Tibial nerve (tissue), 4 donors: ENCODE results near the gene SLC39A11. TPM values are rescaled to one million over a fixed set of nuclear protein-coding genes. Genes with fewer than 3 reads are reported as not detected.

Source experiments
- DNase-seq, 2 donors: peaks; one replicate each; pipeline ENCODE4 v3.0.0-alpha.2; 2019; ENCODE audit warnings: low spot score in 2 of 2
- H3K27ac ChIP-seq, 4 donors: fragments of 200-600 bp; sonication (generic) in 3 of 4; one replicate each; pipeline ENCODE4 v1.5.1; 2017 to 2019; ENCODE audit warnings: mild to moderate bottlenecking in 1 of 4
- H3K27me3 ChIP-seq, 2 donors: fragments of 200-600 bp; sonication (generic) in 1 of 2; one replicate each; pipeline versions ENCODE4 v1.5.1 to v1.6.0; 2017 to 2019
- H3K36me3 ChIP-seq, 3 donors: fragments of 200-600 bp; sonication (generic); one replicate each; pipeline ENCODE4 v1.5.1; 2018 to 2019
- H3K4me1 ChIP-seq, 4 donors: fragments of 200-600 bp; sonication (generic) in 3 of 4; one replicate each; pipeline ENCODE4 v1.5.1; 2017 to 2019
- H3K4me3 ChIP-seq, 4 donors: fragments of 200-600 bp; sonication (generic) in 3 of 4; one replicate each; pipeline ENCODE4 v1.5.1; 2017 to 2019; ENCODE audit warnings: mild to moderate bottlenecking in 1 of 4, moderate library complexity in 1 of 4
- H3K9me3 ChIP-seq, 4 donors: fragments of 200-600 bp; sonication (generic) in 3 of 4; one replicate each; pipeline ENCODE4 v1.5.1; 2017 to 2019
- CTCF ChIP-seq, 5 experiments: fragments of 200-600 bp in 3 of 5; fragments of 450-650 bp in 2 of 5; sonication (generic) in 3 of 5; IDR thresholded peaks; one replicate each; pipeline ENCODE4 v1.5.1; 2016 to 2019; ENCODE audit warnings: antibody characterized with exemption in 5 of 5, mild to moderate bottlenecking in 3 of 5, moderate library complexity in 2 of 5
- EP300 ChIP-seq, 2 donors: sonication (generic); formaldehyde crosslinking; IDR thresholded peaks; one replicate each; pipeline ENCODE4 v1.6.1; 2017; ENCODE audit warnings: antibody characterized with exemption in 2 of 2, mild to moderate bottlenecking in 1 of 2
- POLR2A ChIP-seq, 2 donors: fragments of 450-650 bp; IDR thresholded peaks; one replicate each; pipeline ENCODE4 v1.6.1; 2017; ENCODE audit warnings: antibody characterized with exemption in 2 of 2, mild to moderate bottlenecking in 2 of 2, moderate library complexity in 2 of 2
- WGBS, 2 donors: methylation state at CpG; one replicate each; pipeline ENCODE4 v1.1.5; 2018; 5-methylcytosine and 5-hydroxymethylcytosine counted together
- total RNA-seq, 4 donors: library from RNA; depleted of rRNA; stranded (reverse); fragments of >200 nt; gene quantifications; one replicate each; pipeline ENCODE4 v1.1.0, GENCODE V29; 2016

SLC39A11 gene
- total RNA-seq, 4 donors from 2014 or later = 19.9 to 48.4 (median 37.5) TPM

GRCh38 chr17:72804949-72805707, 287.4 kb downstream of the SLC39A11 start:
- TF ChIP-seq CTCF (IDR thresholded peaks at IDR 0.05) (no peak), EP300 (IDR thresholded peaks at IDR 0.05) (no peak), POLR2A (IDR thresholded peaks at IDR 0.05) (no peak)
- WGBS, 2 donors = 82 to 86% methylated on average over 9 of the region's 9 CpGs
- peaks cover 0 to 11% (median 2%) of the 10 kb centered on the region in 4 donors for H3K9me3 ChIP-seq
- no peak overlapping the region for H3K27ac ChIP-seq
- no peaks in the 10 kb centered on the region for H3K4me1 ChIP-seq
- DNase-seq = no peak
- peaks cover 0 to 23% (median 0%) of the 10 kb centered on the region in 3 donors for H3K36me3 ChIP-seq
- H3K27me3 ChIP-seq = no peaks in the 10 kb centered on the region
- no peak overlapping the region for H3K4me3 ChIP-seq

DNA sequence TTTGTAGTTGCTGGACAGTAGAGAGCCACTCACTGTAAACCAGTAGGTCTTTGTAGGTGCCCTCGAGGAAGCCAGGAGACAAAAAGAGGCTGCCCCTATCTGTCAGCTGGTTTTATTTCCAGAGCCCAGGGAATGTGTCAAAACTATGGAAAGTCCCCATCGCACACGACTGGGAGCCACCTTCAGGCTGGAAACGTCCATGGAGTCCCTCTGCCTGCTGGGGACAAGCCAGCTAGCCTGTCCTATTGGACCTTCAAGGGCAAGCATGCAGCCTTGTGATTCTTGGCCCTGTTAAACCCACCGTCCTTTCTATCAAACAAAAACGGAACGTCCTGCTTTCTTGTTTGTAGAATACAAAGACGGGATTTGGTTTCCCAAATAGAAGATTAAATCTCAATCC, 289.8 kb downstream of the SLC39A11 start:
- DNase-seq = no peak
- H3K27ac ChIP-seq = no peak overlapping the region
- H3K4me3 ChIP-seq = no peak overlapping the region
- no peaks in the 10 kb centered on the region for H3K4me1 ChIP-seq
- H3K9me3 ChIP-seq = peaks cover 0 to 29% (median 2%) of the 10 kb centered on the region in 4 donors
- TF ChIP-seq CTCF (IDR thresholded peaks at IDR 0.05) (no peak), POLR2A (IDR thresholded peaks at IDR 0.05) (no peak), EP300 (IDR thresholded peaks at IDR 0.05) (no peak)
- no peaks in the 10 kb centered on the region for H3K27me3 ChIP-seq
- H3K36me3 ChIP-seq = peaks cover 0 to 37% (median 0%) of the 10 kb centered on the region in 3 donors
- 71 to 80% methylated on average over 8 of the region's 8 CpGs for WGBS, 2 donors

DNA sequence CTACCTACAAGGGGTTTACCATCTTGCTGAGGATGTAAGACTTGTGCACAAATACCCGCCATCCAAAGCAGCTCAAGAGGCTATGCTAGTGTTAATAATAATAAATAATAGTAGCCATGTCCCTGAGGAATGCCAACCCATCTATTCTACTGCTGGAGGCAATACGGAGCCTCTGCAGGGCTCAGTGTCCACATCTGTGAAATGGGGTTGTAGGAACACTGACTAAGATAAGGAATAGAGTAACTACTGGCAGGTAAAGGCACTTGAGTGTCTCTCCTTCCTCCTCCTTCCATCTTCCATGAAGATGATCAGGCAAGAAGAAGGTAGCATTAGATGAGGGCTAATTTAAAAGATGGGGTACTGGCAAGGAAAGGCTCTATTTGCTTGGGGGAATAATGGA, 295.3 kb downstream of the SLC39A11 start:
- Histone ChIP-seq H3K36me3 (peaks cover 0 to 79% (median 0%) of the 10 kb centered on the region in 3 donors), H3K9me3 (peaks cover 0 to 74% (median 10%) of the 10 kb centered on the region in 4 donors), H3K27me3 (no peaks in the 10 kb centered on the region), H3K4me3 (no peak overlapping the region), H3K27ac (no peak overlapping the region), H3K4me1 (no peaks in the 10 kb centered on the region)
- no peak for DNase-seq
- TF ChIP-seq CTCF (IDR thresholded peaks at IDR 0.05) (no peak), POLR2A (IDR thresholded peaks at IDR 0.05) (no peak), EP300 (IDR thresholded peaks at IDR 0.05) (no peak)
- 93 to 95% methylated on average over 2 of the region's 2 CpGs for WGBS, 2 donors

DNA sequence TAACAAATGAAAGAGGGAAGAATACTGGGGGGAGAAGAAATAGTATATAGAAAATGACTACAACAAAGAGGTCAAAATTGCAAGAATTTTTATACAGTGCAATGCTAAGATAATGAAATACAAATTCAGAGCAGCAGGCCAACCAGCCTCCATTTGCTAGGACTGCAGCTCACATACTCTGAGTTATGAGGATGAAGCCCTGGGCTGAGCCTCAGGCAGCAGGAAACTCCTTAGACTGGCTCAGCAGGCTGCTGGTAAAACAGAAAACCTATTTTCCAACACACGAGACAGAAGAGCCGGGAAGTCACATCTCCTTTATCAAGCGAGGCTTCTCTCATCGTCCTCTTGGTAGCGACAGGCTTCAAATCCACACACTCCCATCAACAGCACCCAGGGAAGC, 296.5 kb downstream of the SLC39A11 start:
- whole genome bisulfite sequencing, 2 donors = 67 to 78% methylated on average over 5 of the region's 5 CpGs
- DNase-seq = no peak

More for the DNA sequence above, 296.5 kb downstream of the SLC39A11 start:
- Histone ChIP-seq H3K36me3 (peaks cover 0 to 81% (median 0%) of the 10 kb centered on the region in 3 donors), H3K27ac (no peak overlapping the region), H3K4me1 (no peaks in the 10 kb centered on the region), H3K4me3 (no peak overlapping the region), H3K27me3 (no peaks in the 10 kb centered on the region), H3K9me3 (peaks cover 0 to 81% (median 9%) of the 10 kb centered on the region in 4 donors)
- no peak for TF ChIP-seq EP300 (IDR thresholded peaks at IDR 0.05)
- no peak for TF ChIP-seq POLR2A (IDR thresholded peaks at IDR 0.05)
- no peak for TF ChIP-seq CTCF (IDR thresholded peaks at IDR 0.05)
